Measurements from ENCODE around the gene AGBL5.

The AGBL5 gene, protein sequence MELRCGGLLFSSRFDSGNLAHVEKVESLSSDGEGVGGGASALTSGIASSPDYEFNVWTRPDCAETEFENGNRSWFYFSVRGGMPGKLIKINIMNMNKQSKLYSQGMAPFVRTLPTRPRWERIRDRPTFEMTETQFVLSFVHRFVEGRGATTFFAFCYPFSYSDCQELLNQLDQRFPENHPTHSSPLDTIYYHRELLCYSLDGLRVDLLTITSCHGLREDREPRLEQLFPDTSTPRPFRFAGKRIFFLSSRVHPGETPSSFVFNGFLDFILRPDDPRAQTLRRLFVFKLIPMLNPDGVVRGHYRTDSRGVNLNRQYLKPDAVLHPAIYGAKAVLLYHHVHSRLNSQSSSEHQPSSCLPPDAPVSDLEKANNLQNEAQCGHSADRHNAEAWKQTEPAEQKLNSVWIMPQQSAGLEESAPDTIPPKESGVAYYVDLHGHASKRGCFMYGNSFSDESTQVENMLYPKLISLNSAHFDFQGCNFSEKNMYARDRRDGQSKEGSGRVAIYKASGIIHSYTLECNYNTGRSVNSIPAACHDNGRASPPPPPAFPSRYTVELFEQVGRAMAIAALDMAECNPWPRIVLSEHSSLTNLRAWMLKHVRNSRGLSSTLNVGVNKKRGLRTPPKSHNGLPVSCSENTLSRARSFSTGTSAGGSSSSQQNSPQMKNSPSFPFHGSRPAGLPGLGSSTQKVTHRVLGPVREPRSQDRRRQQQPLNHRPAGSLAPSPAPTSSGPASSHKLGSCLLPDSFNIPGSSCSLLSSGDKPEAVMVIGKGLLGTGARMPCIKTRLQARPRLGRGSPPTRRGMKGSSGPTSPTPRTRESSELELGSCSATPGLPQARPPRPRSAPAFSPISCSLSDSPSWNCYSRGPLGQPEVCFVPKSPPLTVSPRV

DNA sequence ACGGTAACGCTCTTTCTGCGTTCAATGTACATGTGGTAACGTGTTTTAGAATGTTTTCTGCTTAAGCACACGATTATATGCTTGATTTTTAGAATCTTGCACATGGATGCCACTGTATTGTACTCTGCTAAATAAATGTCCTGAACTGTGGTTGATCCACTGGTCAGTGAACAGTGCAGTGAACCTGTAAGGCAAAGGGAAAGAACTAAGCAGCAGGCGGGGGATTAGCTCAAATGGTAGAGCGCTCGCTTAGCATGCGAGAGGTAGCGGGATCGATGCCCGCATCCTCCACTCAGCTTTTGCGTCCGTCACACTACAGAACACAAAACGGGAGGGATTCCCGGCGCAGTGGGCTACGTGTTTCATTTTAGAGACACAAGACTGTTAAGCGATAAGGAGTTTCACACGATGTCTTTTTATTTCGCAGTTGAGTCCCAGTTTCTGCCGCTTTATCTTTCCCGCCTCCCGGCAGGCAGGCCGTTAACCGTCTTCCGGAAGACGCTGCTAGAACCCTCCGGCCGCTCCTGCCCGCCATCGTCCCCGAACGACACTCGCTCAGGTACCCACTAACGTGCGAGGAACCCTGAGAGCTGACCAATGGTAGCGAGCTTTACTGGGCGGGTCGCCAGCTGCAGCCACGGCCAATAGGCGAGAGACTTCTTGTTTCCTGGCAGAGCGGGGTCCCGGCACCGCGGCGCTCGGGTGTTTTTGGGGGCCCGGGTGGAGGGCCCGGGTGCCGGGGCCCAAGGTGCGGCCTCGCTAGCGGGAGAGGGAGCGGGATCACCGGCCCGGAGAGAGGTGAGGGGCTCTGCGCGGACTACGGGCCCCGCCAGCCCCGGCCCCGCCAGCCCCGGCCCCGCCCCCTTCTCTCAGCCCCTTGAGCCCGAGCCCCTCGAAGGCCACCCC is at the start of gene AGBL5:
AGBL5 (plus strand) TSS at position 673 of the 906 bp plus-strand sequence. CDS start 1,291 bp downstream, outside the sequence.
- in situ Hi-C loops (cut with MboI; ENCODE audit: low pct_unique_long_range_greater_than_20kb, low sequenced_read_pairs) = no loop called here
- peak; percentile 97 for DNase-seq

DNA sequence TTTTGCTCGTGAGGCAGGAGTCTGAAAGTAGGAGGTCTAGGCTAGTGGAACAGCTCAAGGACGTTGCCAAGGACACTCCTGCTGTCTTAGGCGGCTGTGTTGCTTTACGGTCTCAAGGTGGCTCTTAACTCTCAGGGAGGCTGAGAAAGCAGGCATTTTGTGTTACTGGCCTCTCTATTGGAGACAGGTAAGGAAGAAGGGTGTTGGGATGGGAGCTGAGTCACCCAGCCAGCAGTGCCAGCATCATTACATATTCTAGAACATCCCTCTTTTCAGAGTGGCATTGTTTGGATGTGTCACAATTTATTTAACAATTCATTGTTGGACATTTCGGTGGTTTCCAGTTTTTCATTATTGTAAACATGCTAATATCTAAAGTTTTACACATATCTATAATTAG is 49.5 kb upstream of the AGBL5 start:
- DNase-seq = no peak
- in situ Hi-C loops (cut with MboI; ENCODE audit: low pct_unique_long_range_greater_than_20kb, low sequenced_read_pairs) = no loop called here

DNA sequence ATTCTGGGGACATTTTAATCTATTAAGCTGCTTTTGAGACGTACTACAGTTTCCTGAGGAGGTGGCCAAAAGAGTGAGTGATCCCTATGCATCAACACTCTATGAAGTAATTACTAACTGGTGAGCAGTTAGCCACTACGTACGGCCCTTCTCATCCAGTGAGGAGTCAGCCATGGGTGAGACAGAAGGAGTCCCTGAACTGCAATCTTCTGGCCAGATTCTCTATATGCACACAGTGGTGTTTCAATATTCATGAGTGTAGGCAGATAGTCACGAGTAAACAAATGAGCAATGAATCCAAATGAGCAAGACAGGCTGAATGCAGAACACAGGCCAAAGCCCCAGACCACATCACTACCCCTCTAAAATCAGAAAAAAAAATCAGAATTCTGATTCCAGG is 48.5 kb upstream of the AGBL5 start:
- DNase-seq = no peak
- in situ Hi-C loops (cut with MboI; ENCODE audit: low pct_unique_long_range_greater_than_20kb, low sequenced_read_pairs) = no loop called here

DNA sequence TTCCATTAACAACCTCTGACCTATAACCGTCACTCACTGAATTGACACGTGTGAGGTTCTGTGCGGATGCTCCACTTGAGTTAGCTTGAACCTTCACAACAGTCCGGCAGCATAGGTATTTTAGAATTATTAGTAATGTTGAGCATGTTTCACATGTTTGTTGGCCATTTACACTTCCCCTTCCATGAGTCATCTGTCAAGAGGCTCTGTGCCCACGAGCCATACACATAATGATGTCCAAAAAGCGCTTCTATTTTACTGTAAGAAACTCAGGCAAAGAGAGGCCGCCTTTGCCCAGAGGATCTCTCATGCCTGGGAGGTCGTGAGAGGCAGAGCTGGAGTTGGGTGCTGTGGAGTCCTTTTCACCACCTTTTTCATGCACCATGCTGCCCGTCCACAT is 47.6 kb upstream of the AGBL5 start:
- in situ Hi-C loops (cut with MboI; ENCODE audit: low pct_unique_long_range_greater_than_20kb, low sequenced_read_pairs) = no loop called here
- DNase-seq = no peak

DNA sequence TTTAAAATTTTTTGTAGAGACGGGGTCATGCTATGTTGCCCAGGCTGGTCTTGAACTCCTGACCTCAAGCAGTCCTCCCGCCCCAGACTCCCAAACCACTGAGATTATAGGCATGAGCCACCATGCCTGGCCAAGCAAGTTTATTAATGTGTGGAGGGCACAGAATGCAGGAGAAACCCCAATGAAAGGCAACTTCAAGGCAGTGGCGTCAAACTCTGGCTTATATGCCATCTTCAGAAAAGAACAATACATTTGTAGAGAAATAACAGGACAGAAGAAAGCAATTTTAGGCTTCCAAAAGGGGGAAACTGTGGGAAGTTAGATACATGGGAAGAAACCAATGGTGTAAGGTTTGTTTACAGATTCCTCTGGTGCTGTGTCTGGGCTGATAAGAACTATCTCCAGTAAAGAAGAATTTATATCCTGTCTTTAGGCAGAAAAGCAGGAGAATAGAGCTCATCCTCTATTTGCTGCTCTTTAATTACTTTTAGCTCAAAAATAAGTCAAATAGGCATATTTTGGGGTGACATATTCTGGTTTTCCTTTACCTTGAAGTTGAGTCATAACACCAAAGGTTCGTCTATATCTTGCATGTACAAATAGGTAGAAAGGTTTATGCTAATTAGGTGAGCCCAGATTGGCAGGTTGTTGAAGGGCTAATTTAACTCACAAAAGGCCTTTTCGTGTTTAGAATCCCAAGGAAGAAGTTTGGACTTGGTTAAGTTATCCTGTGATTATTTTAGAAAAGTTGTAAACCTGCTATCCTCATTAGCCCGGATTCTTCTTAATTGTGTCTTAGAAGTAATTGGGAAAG is 44.7 kb upstream of the AGBL5 start:
- DNase-seq = no peak
- in situ Hi-C loops (cut with MboI; ENCODE audit: low pct_unique_long_range_greater_than_20kb, low sequenced_read_pairs) = no loop called here

DNA sequence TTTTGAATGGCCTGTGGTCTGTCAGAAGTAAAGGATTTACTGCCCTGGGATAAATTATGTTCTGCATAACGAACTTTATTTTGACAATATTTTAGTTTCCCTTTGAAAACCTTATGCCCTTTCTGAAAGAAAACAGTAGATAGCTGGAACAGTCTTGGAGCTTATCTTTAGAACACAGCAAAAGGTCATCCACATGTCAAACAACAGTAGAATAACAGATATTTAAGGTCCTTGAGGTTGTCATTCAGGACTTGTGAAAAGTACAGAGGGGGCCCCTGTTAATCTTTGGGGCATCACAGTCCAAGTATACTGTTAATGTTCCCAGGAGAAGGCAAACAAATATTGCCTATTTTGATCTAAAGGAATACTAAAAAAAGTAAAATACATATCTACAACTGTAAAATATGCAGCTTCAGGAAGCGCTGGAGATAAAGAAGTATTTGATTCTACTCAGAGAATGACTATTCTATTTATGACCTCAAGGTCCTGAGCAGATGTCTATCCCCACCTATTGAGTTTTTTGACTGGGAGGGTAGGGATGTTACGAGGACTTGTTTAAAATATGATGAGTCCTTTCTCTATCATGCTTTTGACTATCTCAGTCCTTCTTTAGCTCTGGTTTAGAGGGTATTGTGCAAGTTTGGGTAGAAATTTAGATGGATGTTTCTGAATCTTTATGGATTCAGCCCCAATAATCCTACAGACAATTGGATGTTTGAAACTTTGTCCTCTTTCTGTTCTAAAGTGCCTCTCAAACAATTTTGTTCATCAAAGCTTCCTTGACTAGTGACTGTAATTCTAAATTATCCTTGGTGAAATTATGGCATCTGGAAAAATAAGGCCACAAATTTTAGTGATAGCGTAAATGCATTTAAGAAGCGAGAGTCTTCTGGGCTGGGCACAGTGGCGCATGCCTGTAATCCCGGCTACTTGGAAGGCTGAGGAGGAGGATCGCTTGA is 43.8 kb upstream of the AGBL5 start:
- in situ Hi-C loops (cut with MboI; ENCODE audit: low pct_unique_long_range_greater_than_20kb, low sequenced_read_pairs) = no loop called here
- DNase-seq = no peak

DNA sequence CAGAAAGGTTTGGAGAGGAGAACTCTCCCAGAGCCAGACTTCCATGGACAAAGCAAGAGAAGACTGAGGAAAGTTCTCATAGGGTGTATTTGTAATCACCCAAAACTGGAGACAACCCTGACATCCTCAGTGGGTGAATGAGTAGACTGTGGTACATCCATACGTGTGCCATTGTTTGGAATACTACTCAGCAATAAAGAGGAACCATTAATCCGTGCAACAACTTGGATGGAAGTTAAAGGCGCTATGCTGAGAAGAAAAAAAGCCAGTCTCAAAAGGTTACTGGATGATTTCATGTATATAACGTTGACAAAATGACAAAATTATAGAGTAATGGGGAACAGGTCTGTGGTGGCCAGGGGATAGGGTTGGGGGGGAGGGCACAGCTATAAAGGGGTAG is 42.8 kb upstream of the AGBL5 start:
- no peak for DNase-seq
- in situ Hi-C loops (cut with MboI; ENCODE audit: low pct_unique_long_range_greater_than_20kb, low sequenced_read_pairs) = no loop called here

DNA sequence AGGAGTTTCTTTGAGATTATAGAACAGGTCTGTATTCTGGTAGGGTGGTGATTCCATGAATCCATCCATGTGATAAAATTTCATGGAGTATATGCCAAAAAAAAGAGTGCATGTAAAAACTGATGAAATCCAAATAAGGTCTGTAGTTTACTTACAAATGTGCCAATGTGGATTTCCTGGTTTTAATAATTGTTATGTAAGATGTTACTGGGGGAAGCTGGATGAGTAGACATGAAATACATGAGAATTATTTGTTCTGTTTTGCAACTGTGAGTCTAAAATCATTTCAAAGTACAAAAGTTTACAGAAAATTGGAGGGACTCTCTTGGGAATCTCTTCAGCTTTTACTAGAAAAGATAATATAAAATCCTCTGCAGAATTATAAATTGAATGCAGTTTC is 42.4 kb upstream of the AGBL5 start:
- in situ Hi-C loops (cut with MboI; ENCODE audit: low pct_unique_long_range_greater_than_20kb, low sequenced_read_pairs) = no loop called here
- no peak for DNase-seq

DNA sequence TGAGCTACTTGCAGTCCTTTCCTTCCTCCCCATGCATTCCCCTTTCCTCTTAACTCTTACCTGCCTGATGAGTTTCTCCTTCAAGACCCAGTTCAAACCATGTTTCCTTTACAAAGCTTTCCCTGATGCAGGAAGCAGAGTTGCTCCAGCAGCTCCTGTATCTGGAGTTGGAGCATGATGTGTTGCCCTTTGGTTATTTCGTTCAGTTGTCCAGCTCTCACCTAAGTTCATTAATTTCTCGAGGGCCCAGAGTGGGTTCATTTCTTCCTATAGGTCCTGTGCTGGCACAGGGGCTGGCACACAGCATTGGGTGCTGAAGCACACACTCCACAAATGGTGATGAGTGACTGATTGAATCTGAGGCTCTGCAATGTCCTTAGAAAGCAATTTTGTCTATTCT is 41.8 kb upstream of the AGBL5 start:
- DNase-seq = no peak
- in situ Hi-C loops (cut with MboI; ENCODE audit: low pct_unique_long_range_greater_than_20kb, low sequenced_read_pairs) = loop anchor here (10.0 kb wide), 1 partner anchor 45 kb away; no protein-coding TSS in a partner anchor

DNA sequence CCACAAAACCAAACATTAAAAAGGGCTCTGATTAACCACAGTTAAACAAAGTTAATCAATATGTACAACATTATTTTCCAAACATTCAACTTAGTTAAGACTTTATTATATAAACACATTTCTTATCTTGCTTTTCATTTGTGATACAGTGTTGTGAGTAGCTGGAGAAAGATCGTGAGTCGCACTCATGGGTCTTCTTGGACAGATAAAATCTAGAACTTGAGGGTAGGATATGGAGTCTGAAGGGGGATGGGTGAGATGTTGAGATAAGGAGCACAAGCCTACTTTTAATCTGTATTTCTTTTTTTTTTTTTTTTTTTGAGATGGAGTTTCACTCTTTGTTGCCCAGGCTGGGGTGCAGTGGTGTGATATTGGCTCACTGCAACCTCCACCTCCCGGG is 41.3 kb upstream of the AGBL5 start:
- DNase-seq = no peak
- in situ Hi-C loops (cut with MboI; ENCODE audit: low pct_unique_long_range_greater_than_20kb, low sequenced_read_pairs) = loop anchor here (10.0 kb wide), 1 partner anchor 45 kb away; no protein-coding TSS in a partner anchor

DNA sequence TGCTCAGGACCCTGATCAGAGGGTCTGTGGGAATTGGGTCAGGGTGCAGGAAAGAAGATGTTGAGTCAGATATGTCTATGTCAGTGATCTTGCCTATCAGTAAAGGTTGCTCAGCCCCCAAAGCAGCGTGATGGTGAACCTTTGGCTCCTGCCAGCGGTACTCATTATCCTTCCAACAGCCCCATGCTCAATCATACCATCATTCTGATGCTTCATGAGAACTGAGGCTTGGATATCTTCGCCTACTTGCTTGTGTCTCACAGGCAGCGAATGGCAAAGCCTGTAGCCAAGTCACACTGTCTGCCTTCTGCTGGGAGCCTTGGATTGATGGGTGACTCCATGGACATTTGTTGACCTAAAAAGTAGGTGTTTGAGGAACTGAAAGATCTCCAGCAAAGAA is 37.7 kb upstream of the AGBL5 start:
- in situ Hi-C loops (cut with MboI; ENCODE audit: low pct_unique_long_range_greater_than_20kb, low sequenced_read_pairs) = loop anchor here (10.0 kb wide), 1 partner anchor 49 kb away; no protein-coding TSS in a partner anchor
- no peak for DNase-seq

DNA sequence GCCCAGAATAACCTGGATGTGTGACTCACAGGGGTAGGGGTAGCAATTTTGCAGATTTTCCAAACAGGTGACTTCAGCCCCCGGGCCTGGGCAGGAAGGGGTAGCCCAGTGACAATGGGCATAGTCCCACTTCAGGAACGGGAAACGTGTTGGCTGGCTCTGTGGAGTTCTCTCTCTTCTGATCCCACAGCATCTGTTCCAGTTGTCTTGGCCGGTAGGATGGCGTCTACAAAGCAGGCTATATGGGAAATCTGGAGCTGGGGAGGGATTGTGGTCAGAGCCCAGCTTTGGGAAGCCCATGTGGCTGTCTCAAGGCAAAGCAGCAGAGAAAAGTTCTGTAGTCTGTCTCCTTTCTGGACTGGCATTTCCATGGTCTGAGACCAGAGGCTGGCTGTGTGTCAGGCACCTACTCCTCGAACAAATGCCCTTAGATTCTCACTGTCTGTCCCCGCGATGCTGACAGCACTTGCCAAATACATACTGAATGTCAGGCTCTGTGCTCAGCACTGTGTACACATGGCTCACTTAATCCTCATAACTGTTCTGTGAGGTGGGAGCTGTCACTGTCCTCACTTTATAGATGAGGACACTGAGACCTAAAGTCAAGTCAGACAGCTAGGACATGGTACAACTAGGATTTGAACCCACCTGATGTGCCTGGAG is 36.6 kb upstream of the AGBL5 start:
- in situ Hi-C loops (cut with MboI; ENCODE audit: low pct_unique_long_range_greater_than_20kb, low sequenced_read_pairs) = loop anchor here (10.0 kb wide), 1 partner anchor 50 kb away; no protein-coding TSS in a partner anchor

DNA sequence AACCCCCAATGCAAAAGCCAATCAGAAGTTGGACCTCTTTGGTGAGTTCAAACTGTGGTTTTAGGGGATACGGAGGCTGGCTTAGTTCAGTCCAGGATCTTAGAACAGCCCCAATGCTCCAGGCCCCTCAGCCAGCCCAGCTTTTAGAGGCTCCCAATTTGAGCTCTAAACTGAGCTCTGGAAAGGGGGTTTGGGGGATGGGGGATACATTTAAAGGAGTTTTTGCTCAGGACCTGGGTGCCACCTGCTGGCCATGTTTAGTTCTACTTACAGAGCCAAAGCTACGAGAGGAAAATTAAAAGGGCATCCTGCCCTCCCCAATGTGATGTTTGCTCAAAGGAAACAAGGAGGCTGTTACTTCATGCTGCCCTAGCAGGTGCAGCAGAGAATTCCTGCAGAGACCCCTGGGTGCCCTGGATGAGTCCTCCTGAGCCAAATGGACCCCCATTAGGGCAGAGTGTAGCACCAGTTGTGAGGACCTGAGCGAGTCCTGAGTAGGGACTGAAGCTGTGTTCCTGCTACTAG is 34.6 kb upstream of the AGBL5 start:
- DNase-seq = peak; percentile 79
- in situ Hi-C loops (cut with MboI; ENCODE audit: low pct_unique_long_range_greater_than_20kb, low sequenced_read_pairs) = loop anchor here (10.0 kb wide), 1 partner anchor 52 kb away; no protein-coding TSS in a partner anchor

More for the DNA sequence above, 36.6 kb upstream of the AGBL5 start:
- DNase-seq = no peak

DNA sequence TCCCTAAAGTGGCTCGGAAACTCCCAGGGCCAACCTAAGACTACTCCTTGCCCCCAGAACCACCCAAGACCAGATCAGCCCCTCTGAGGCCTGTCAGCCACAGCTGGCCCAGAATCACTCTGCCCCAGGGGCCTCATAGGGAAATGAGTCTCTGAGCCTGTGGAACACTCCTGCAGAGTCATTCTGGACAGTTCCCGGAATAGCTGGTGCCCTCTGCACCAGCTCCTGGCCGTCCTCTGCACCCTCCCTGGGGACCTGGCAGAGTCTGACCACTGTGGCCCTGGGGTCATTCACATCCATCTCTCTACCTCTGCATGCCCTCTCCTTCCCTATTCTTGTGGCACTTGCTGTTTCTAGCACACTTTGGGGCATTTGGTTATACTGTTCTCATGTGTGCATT is 33.3 kb upstream of the AGBL5 start:
- no peak for DNase-seq
- in situ Hi-C loops (cut with MboI; ENCODE audit: low pct_unique_long_range_greater_than_20kb, low sequenced_read_pairs) = loop anchor here (10.0 kb wide), 1 partner anchor 53 kb away; no protein-coding TSS in a partner anchor

DNA sequence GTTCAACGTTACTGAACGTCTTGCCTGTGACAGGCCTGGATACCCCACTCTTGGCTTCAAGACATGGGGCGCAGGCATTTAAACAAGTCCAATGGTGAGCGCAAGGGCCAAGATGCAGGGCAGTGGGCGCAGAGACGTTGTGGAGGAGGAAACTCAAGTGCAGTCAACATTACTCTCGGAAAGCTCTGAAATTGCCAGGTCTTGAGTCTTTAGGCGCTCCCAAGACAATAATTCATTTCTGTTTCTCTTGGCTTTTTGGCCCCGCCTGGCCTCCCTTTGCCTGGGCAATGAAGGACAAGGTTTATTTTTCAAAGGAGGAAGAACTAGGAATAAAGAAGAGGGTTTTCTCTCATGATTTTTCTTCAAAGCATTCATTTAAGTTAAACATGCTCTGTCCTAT is 32.0 kb upstream of the AGBL5 start:
- DNase-seq = no peak
- in situ Hi-C loops (cut with MboI; ENCODE audit: low pct_unique_long_range_greater_than_20kb, low sequenced_read_pairs) = loop anchor here (10.0 kb wide), 1 partner anchor 55 kb away; no protein-coding TSS in a partner anchor
